Activated gamma-delta T cell treated with Interleukin-2 at 50 U/mL for 16 hours (primary cell): ENCODE results near the gene PARD3B.

Experiments
- DNase-seq: peaks from one replicate; pipeline ENCODE4 v3.0.0-alpha.2; 2020

PARD3B gene

GRCh38 chr2:205292665-205293295 lies 747.5 kb downstream of the PARD3B start:
- DNase-seq, result no peak

GRCh38 chr2:205293559-205293958 lies 748.3 kb downstream of the PARD3B start:
- no peak for DNase-seq

GRCh38 chr2:205296959-205297358 lies 751.7 kb downstream of the PARD3B start:
- no peak for DNase-seq

GRCh38 chr2:205297368-205297767 lies 752.1 kb downstream of the PARD3B start:
- no peak for DNase-seq

- no peak for DNase-seq
These were observed 752.6 kb downstream of the PARD3B start for GRCh38 chr2:205297846-205298245.

GRCh38 chr2:205311201-205311600 lies 765.9 kb downstream of the PARD3B start:
- no peak for DNase-seq

GRCh38 chr2:205321231-205321630 lies 776.0 kb downstream of the PARD3B start:
- no peak for DNase-seq

GRCh38 chr2:205323929-205324328 lies 778.7 kb downstream of the PARD3B start:
- no peak for DNase-seq

GRCh38 chr2:205324355-205324754 lies 779.1 kb downstream of the PARD3B start:
- no peak for DNase-seq

GRCh38 chr2:205333351-205333750 lies 788.1 kb downstream of the PARD3B start:
- no peak for DNase-seq

- DNase-seq, result no peak
These were observed 792.0 kb downstream of the PARD3B start for GRCh38 chr2:205337274-205337673.

GRCh38 chr2:205338156-205338555 lies 792.9 kb downstream of the PARD3B start:
- no peak for DNase-seq

GRCh38 chr2:205343103-205343502 lies 797.8 kb downstream of the PARD3B start:
- DNase-seq, result no peak

- DNase-seq, result no peak
These were observed 801.4 kb downstream of the PARD3B start for GRCh38 chr2:205346649-205347048.

- DNase-seq, result no peak
These were observed 802.6 kb downstream of the PARD3B start for GRCh38 chr2:205347899-205348298.

GRCh38 chr2:205352094-205352493 lies 806.8 kb downstream of the PARD3B start:
- no peak for DNase-seq

GRCh38 chr2:205352593-205352992 lies 807.3 kb downstream of the PARD3B start:
- no peak for DNase-seq

- DNase-seq, result no peak
These were observed 812.5 kb downstream of the PARD3B start for GRCh38 chr2:205357732-205358131.

- no peak for DNase-seq
These were observed 813.1 kb downstream of the PARD3B start for GRCh38 chr2:205358351-205358815.

- no peak for DNase-seq
These were observed 816.0 kb downstream of the PARD3B start for GRCh38 chr2:205361272-205361671.

GRCh38 chr2:205361970-205362369 lies 816.7 kb downstream of the PARD3B start:
- no peak for DNase-seq

GRCh38 chr2:205364261-205364660 lies 819.0 kb downstream of the PARD3B start:
- no peak for DNase-seq

- no peak for DNase-seq
These were observed 821.2 kb downstream of the PARD3B start for GRCh38 chr2:205366336-205367060.

- no peak for DNase-seq
These were observed 822.2 kb downstream of the PARD3B start for GRCh38 chr2:205367331-205367935.
